Measurements from ENCODE around the gene MYG1. TPM values are rescaled to one million over a fixed set of nuclear protein-coding genes. Genes with fewer than 3 reads are reported as not detected.

The MYG1 gene
- total RNA-seq, 2 donors from 2014 or later = 23.4 to 49.4 TPM

DNA sequence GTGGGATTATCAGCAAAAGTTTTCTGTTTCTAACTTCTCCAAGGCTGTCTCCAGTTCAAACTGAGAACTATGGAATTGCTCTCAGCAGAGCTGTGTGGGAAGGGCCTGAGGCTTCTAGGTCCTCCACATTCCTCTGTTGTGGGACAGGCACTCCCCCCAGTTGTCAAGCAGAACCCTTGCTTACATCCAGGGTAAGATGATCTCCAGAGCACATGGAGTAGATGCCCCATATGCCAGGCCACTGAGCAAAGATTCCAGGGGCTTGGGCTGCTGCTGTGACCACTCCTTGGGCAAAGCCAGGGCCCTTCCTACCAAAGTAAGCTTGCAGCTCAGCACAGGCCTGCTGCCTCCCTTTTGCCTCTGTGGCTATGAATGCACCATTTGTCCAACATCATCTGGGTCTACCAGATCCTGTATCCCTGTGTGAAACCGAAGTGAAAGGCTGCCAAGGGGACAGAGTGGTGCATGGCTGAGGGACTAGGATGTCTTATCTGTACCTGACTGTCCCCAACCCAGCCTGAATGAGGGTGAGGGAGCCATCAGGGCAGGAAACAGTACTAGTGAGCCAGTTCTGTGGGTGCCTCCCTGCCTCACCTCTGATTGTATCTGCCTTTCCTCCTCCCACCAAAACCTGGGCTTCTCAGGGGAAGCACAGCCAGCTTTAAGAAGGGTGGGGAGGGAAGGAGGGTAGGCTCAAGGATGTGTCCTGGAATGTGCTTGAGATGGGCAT is 44.5 kb upstream of the MYG1 start:
- TF ChIP-seq, protein P1, sequence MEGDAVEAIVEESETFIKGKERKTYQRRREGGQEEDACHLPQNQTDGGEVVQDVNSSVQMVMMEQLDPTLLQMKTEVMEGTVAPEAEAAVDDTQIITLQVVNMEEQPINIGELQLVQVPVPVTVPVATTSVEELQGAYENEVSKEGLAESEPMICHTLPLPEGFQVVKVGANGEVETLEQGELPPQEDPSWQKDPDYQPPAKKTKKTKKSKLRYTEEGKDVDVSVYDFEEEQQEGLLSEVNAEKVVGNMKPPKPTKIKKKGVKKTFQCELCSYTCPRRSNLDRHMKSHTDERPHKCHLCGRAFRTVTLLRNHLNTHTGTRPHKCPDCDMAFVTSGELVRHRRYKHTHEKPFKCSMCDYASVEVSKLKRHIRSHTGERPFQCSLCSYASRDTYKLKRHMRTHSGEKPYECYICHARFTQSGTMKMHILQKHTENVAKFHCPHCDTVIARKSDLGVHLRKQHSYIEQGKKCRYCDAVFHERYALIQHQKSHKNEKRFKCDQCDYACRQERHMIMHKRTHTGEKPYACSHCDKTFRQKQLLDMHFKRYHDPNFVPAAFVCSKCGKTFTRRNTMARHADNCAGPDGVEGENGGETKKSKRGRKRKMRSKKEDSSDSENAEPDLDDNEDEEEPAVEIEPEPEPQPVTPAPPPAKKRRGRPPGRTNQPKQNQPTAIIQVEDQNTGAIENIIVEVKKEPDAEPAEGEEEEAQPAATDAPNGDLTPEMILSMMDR (IDR thresholded peaks at IDR 0.05) = no peak
- Histone ChIP-seq H3K9me3 (no peaks in the 10 kb centered on the region), H3K27me3 (replicated peaks; ENCODE audit: insufficient read depth) (no peaks in the 10 kb centered on the region), H3K27ac (no peak overlapping the region), H3K4me3 (no peak overlapping the region), H3K36me3 (peaks cover 11% of the 10 kb centered on the region), H3K4me1 (ENCODE audit: control insufficient read depth in 1 of 2, low read depth in 2 of 2) (peaks cover 11 to 22% of the 10 kb centered on the region in 2 donors)
- DNase-seq (ENCODE audit: low spot score) = no peak
- ATAC-seq (ENCODE audit: insufficient number of reproducible peaks, low FRiP score, low read depth) = no peak

DNA sequence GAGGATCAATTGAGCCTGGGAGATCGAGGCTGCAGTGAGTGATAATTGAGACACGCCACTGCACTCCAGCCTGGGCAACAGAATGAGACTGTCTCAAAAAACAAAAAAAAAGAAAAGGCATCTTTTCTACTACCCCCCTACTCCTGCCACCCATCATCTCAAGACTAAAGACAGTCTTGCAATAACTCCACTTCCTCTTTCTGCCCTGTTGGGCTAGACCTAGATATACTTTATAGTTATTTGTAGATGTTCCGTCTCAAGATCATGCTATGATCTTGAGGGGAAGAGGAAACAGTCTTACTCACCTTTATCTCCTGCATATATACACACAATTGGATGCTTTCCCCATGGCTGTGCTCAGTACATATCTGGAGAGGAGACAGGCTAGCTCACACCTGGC is 43.5 kb upstream of the MYG1 start:
- Histone ChIP-seq H3K4me3 (no peak overlapping the region), H3K9me3 (no peaks in the 10 kb centered on the region), H3K4me1 (ENCODE audit: control insufficient read depth in 1 of 2, low read depth in 2 of 2) (peaks cover 11 to 19% of the 10 kb centered on the region in 2 donors), H3K36me3 (peaks cover 11% of the 10 kb centered on the region), H3K27me3 (replicated peaks; ENCODE audit: insufficient read depth) (no peaks in the 10 kb centered on the region), H3K27ac (no peak overlapping the region)
- no peak for ATAC-seq (ENCODE audit: insufficient number of reproducible peaks, low FRiP score, low read depth)
- TF ChIP-seq, protein P1 (IDR thresholded peaks at IDR 0.05) = no peak
- DNase-seq (ENCODE audit: low spot score) = no peak

DNA sequence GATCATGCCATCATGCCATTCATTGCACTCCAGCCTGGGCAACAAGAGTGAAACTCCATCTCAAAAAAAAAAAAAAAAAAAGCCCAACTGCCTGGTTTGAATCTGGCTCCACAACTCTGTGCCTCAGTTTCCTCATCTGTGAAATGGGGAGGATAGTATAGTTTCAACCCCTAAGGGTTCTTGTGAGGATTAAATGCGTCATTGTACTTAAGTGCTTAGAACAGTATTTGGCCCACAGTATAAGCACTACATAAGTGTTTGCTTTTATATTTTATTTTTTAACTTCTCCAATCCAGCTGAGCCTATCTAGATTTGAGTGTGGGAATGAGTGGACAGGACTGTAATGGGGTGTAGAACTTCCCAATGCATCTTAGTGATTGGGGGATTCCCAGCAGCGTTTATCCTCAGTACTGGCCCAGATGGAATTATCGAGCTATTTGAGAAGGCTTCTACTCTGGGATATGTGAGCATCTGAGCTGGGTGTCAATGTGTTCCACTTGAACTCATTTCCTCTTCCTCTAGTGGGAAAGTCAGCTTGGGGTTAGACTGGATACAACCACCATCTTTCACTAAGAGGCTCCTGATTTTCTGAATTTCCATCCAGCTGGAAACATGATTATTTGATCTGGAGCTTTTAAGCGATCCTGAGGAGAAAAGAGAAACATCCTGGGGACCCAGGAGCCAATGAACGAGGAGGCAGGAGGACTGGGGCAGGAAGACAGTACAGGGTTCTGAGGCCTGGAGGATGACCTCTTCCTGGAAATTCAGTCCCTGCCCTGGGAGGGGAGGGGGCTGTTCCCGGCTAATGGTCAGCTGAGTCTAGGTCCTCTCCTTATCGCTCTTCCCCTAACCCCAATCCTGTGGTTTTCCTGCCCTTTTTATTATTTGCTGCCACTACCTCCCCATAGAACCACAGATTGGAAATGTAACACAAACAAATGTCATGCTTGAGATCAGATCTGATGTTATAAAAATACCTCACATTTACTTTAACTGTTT is 40.7 kb upstream of the MYG1 start:
- ATAC-seq (ENCODE audit: insufficient number of reproducible peaks, low FRiP score, low read depth) = no peak
- no peaks in the 10 kb centered on the region for H3K27me3 ChIP-seq (replicated peaks; ENCODE audit: insufficient read depth)
- peaks cover 3% of the 10 kb centered on the region for H3K36me3 ChIP-seq
- TF ChIP-seq, protein P1 (IDR thresholded peaks at IDR 0.05) = no peak
- H3K27ac ChIP-seq = no peak overlapping the region
- DNase-seq (ENCODE audit: low spot score) = no peak
- H3K4me1 ChIP-seq (ENCODE audit: control insufficient read depth in 1 of 2, low read depth in 2 of 2) = peaks cover 0 to 2% of the 10 kb centered on the region in 2 donors
- H3K9me3 ChIP-seq = no peaks in the 10 kb centered on the region
- no peak overlapping the region for H3K4me3 ChIP-seq

DNA sequence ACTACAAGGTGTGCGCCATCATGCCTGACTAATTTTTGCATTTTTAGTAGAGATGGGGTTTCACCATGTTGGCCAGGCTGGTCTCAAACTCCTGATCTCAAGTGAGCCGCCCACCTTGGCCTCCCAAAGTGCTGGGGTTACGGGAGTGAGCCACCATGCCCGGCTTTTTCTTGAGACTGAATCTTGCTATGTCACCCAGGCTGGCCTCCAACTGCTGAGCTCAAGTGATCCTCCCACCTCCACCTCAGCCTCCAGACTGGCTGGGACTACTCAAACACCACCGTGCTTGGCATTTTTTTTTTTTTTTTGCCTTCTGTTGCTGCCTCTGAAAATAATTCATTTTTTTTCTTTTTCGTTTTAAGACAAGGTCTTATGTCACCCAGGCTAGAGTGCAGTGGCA is 39.6 kb upstream of the MYG1 start:
- ATAC-seq (ENCODE audit: insufficient number of reproducible peaks, low FRiP score, low read depth) (no peak), DNase-seq (ENCODE audit: low spot score) (no peak)
- TF ChIP-seq, protein P1 (IDR thresholded peaks at IDR 0.05) = no peak
- H3K36me3 ChIP-seq = no peaks in the 10 kb centered on the region
- H3K27ac ChIP-seq = no peak overlapping the region
- H3K9me3 ChIP-seq = no peaks in the 10 kb centered on the region
- no peaks in the 10 kb centered on the region for H3K27me3 ChIP-seq (replicated peaks; ENCODE audit: insufficient read depth)
- H3K4me1 ChIP-seq (ENCODE audit: control insufficient read depth in 1 of 2, low read depth in 2 of 2) = no peaks in the 10 kb centered on the region
- no peak overlapping the region for H3K4me3 ChIP-seq

DNA sequence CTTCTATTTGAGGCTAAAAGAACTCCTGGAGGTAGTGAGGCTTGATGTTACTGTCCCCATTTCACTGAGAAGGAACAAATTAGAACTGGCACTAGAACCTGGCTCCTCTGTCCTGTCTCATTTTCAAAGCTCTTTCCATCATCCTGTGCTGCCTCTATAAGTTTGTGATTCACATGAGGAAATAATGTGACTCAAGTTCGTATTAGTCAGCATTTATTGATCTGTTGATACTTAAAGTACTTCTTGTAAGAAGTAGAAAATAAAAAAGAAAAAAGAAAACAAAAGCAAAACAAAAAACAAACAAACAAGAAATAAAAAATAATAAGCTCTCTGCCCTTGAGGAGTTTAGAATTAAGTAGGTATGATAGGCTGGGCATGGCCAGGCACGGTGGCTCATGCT is 33.7 kb upstream of the MYG1 start:
- H3K9me3 ChIP-seq = no peaks in the 10 kb centered on the region
- no peaks in the 10 kb centered on the region for H3K27me3 ChIP-seq (replicated peaks; ENCODE audit: insufficient read depth)
- no peak overlapping the region for H3K27ac ChIP-seq
- ATAC-seq (ENCODE audit: insufficient number of reproducible peaks, low FRiP score, low read depth) = no peak
- TF ChIP-seq, protein P1 (IDR thresholded peaks at IDR 0.05) = no peak
- peaks cover 6 to 10% of the 10 kb centered on the region in 2 donors for H3K4me1 ChIP-seq (ENCODE audit: control insufficient read depth in 1 of 2, low read depth in 2 of 2)
- no peak for DNase-seq (ENCODE audit: low spot score)
- H3K36me3 ChIP-seq = no peaks in the 10 kb centered on the region
- no peak overlapping the region for H3K4me3 ChIP-seq

Data from thoracic aorta (tissue), 2 donors.